GM12878 (cell line): Measurements from ENCODE around the gene KCNQ1. TPM values are rescaled to one million over a fixed set of nuclear protein-coding genes. Genes with fewer than 3 reads are reported as not detected.

Experiments
- CBX5 ChIP-seq: sonication (generic); IDR thresholded peaks from 2 replicates; pipeline ENCODE4 v1.6.1; 2016; ENCODE audit warnings: low read depth, moderate library complexity, mild to moderate bottlenecking, inconsistent platforms
- CREB1 ChIP-seq: IDR thresholded peaks from 2 replicates; pipeline ENCODE4 v1.6.1; 2012; ENCODE audit warnings: low read depth, mild to moderate bottlenecking, inconsistent platforms
- ELK1 ChIP-seq: IDR thresholded peaks from 2 replicates; pipeline ENCODE4 v1.6.1; 2012; ENCODE audit warnings: low read depth, low read length, improper control_type of control experiment
- IKZF1 ChIP-seq: fragments of 450-650 bp; conservative IDR thresholded peaks from 2 replicates; pipeline ENCODE4 v1.6.1; 2017; ENCODE audit warnings: antibody characterized with exemption, mild to moderate bottlenecking
- NBN ChIP-seq: fragments of 450-650 bp; IDR thresholded peaks from 2 replicates; pipeline ENCODE4 v1.6.1; 2016
- ZSCAN29 ChIP-seq: fragments of 450-650 bp; IDR thresholded peaks from 2 replicates; pipeline ENCODE4 v1.6.1; 2017; ENCODE audit warnings: mild to moderate bottlenecking, moderate library complexity
- polyA plus RNA-seq, 11 experiments: library from polyadenylated mRNA; depleted of rRNA in 4 of 11; unstranded in 6 of 11; stranded (reverse) in 5 of 11; fragments of >200 nt; fragmentation: Nextera tagmentation in 4 of 11; fragmentation: Illumina TruSeq in 1 of 11; extraction: Ambion mirVana in 4 of 11; extraction: Trizol in 1 of 11; gene quantifications; 1 replicate in 1 of 11; 2 replicates in 10 of 11; pipeline versions ENCODE4 v1.2.1 to v1.2.3, GENCODE V29; 2011 to 2016; ENCODE audit warnings: inconsistent platforms in 2 of 11, missing spikeins in 2 of 11, low read depth in 1 of 11
- total RNA-seq, 4 experiments: library from RNA; depleted of rRNA in 3 of 4; stranded (reverse); fragments of >200 nt in 3 of 4; fragmentation: Illumina TruSeq in 1 of 4; extraction: Trizol in 1 of 4; gene quantifications; 2 replicates each; pipeline versions ENCODE4 v1.2.1 to v1.2.3, GENCODE V29; 2013 to 2021
- TF ChIP-seq, protein P1 (sequence below): fragments of 150-350 bp; IDR thresholded peaks from 2 replicates; pipeline ENCODE4 v1.6.1; 2016; ENCODE audit warnings: low read depth, low read length
- TF ChIP-seq, protein P2 (sequence below): fragments of 450-650 bp; IDR thresholded peaks from 2 replicates; pipeline ENCODE4 v1.6.1; 2018; ENCODE audit warnings: borderline replicate concordance, mild to moderate bottlenecking; ENCODE audit not compliant: partially characterized antibody

Gene KCNQ1
- total and polyA plus RNA-seq, 10 of the 15 experiments (the other 5 are each of a cell fraction or from before 2014, with no cell fraction given): 0.03 to 0.15 (median 0.12) TPM; not detected in 7

DNA sequence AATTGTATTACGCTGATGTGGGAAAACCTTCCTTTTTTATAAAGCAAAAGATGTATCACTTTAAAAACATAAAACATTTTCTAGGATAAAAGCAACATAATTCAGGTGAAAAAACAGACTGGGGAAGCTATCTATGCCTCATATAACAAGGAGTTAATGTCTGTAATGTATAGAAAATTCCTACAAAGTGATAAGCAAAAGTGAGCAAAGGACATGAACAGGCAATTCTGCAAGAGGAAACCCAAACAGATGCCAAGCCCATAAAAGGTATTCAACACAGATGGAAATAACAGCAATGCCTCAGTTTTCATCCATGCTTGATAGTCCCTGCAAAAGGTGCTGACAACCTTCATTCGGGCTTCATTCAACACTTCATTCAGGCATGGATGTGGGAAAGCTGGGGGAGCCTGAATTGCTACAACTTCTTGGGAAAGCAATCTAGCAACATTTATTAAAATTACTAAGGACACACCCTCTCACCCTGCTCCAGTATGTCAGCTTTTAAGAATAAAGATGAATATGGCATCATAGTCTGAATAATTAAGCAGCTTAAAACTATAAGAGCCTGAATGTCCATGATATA, 215.6 kb downstream of the KCNQ1 start (continued):
- TF ChIP-seq, protein P1, sequence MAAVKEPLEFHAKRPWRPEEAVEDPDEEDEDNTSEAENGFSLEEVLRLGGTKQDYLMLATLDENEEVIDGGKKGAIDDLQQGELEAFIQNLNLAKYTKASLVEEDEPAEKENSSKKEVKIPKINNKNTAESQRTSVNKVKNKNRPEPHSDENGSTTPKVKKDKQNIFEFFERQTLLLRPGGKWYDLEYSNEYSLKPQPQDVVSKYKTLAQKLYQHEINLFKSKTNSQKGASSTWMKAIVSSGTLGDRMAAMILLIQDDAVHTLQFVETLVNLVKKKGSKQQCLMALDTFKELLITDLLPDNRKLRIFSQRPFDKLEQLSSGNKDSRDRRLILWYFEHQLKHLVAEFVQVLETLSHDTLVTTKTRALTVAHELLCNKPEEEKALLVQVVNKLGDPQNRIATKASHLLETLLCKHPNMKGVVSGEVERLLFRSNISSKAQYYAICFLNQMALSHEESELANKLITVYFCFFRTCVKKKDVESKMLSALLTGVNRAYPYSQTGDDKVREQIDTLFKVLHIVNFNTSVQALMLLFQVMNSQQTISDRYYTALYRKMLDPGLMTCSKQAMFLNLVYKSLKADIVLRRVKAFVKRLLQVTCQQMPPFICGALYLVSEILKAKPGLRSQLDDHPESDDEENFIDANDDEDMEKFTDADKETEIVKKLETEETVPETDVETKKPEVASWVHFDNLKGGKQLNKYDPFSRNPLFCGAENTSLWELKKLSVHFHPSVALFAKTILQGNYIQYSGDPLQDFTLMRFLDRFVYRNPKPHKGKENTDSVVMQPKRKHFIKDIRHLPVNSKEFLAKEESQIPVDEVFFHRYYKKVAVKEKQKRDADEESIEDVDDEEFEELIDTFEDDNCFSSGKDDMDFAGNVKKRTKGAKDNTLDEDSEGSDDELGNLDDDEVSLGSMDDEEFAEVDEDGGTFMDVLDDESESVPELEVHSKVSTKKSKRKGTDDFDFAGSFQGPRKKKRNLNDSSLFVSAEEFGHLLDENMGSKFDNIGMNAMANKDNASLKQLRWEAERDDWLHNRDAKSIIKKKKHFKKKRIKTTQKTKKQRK: no peak
- TF ChIP-seq CREB1 (no peak), NBN (no peak), CBX5 (no peak), ELK1 (no peak), ZSCAN29 (no peak), IKZF1 (no peak)
- TF ChIP-seq, protein P2, sequence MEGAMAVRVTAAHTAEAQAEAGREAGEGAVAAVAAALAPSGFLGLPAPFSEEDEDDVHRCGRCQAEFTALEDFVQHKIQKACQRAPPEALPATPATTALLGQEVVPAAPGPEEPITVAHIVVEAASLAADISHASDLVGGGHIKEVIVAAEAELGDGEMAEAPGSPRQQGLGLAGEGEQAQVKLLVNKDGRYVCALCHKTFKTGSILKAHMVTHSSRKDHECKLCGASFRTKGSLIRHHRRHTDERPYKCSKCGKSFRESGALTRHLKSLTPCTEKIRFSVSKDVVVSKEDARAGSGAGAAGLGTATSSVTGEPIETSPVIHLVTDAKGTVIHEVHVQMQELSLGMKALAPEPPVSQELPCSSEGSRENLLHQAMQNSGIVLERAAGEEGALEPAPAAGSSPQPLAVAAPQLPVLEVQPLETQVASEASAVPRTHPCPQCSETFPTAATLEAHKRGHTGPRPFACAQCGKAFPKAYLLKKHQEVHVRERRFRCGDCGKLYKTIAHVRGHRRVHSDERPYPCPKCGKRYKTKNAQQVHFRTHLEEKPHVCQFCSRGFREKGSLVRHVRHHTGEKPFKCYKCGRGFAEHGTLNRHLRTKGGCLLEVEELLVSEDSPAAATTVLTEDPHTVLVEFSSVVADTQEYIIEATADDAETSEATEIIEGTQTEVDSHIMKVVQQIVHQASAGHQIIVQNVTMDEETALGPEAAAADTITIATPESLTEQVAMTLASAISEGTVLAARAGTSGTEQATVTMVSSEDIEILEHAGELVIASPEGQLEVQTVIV: no peak
